ENCODE results near the gene TAOK3.
"Not testable (repeated sequence)": the region's sequence is repeated elsewhere in the genome, so short reads cannot be mapped to it uniquely, and the experiment has no call there.

Gene TAOK3

GRCh38 chr12:118137148-118137678 lies 235.5 kb downstream of the TAOK3 start:
- H3K27me3 ChIP-seq (ENCODE audit: insufficient read depth, low read length, poor library complexity, severe bottlenecking), result no peaks in the 10 kb centered on the region
- peaks cover 17% of the 10 kb centered on the region for H3K4me1 ChIP-seq (ENCODE audit: insufficient read depth, low read length, poor library complexity, severe bottlenecking)
- H3K4me2 ChIP-seq (ENCODE audit: low read depth, low read length, poor library complexity, severe bottlenecking), result peak overlapping the region; percentile 93
- H3F3A ChIP-seq (ENCODE audit: low read depth), result no peaks in the 10 kb centered on the region
- peak overlapping the region; percentile 85 for H3K4me3 ChIP-seq (ENCODE audit: low read length, poor library complexity, severe bottlenecking)
- H2AFZ ChIP-seq (ENCODE audit: low read length), result no peak overlapping the region
- no peaks in the 10 kb centered on the region for H4K20me1 ChIP-seq (ENCODE audit: insufficient read depth, low read length, poor library complexity, severe bottlenecking)
- peaks cover 13% of the 10 kb centered on the region; the same call in 1 of the 2 replicates for H3K36me3 ChIP-seq (ENCODE audit: insufficient read depth, low read length)
- TF ChIP-seq EZH2phosphoT487 (IDR thresholded peaks at IDR 0.05; ENCODE audit: borderline replicate concordance), result no peak
- no peak for TF ChIP-seq CTCF (conservative IDR thresholded peaks at IDR 0.05; ENCODE audit: low read length)
- H3K9me2 ChIP-seq (replicated peaks; ENCODE audit: low read depth, low read length), result no peaks in the 10 kb centered on the region
- peak overlapping the region; percentile 91 for H3K9ac ChIP-seq (ENCODE audit: low read depth, low read length, poor library complexity, severe bottlenecking)
- H3K79me2 ChIP-seq (ENCODE audit: insufficient read depth, low read length), result peaks cover 24% of the 10 kb centered on the region
- no peaks in the 10 kb centered on the region for H3K9me3 ChIP-seq (ENCODE audit: insufficient read depth, low read depth, low read length)

GRCh38 chr12:118136559-118137003 lies 236.1 kb downstream of the TAOK3 start:
- Histone ChIP-seq H3K4me1 (ENCODE audit: insufficient read depth, low read length, poor library complexity, severe bottlenecking) (peaks cover 22% of the 10 kb centered on the region), H3K79me2 (ENCODE audit: insufficient read depth, low read length) (peaks cover 24% of the 10 kb centered on the region), H3F3A (ENCODE audit: low read depth) (no peaks in the 10 kb centered on the region), H3K36me3 (ENCODE audit: insufficient read depth, low read length) (peaks cover 12% of the 10 kb centered on the region; the same call in 1 of the 2 replicates), H3K4me2 (ENCODE audit: low read depth, low read length, poor library complexity, severe bottlenecking) (peak overlapping the region; percentile 93), H2AFZ (ENCODE audit: low read length) (peak overlapping the region; percentile 93), H3K27me3 (ENCODE audit: insufficient read depth, low read length, poor library complexity, severe bottlenecking) (no peaks in the 10 kb centered on the region), H3K9me2 (replicated peaks; ENCODE audit: low read depth, low read length) (no peaks in the 10 kb centered on the region), H3K9ac (ENCODE audit: low read depth, low read length, poor library complexity, severe bottlenecking) (peak overlapping the region; percentile 91), H3K4me3 (ENCODE audit: low read length, poor library complexity, severe bottlenecking) (peak overlapping the region; percentile 85), H3K9me3 (ENCODE audit: insufficient read depth, low read depth, low read length) (no peaks in the 10 kb centered on the region), H4K20me1 (ENCODE audit: insufficient read depth, low read length, poor library complexity, severe bottlenecking) (no peaks in the 10 kb centered on the region)
- TF ChIP-seq CTCF (conservative IDR thresholded peaks at IDR 0.05; ENCODE audit: low read length) (no peak), EZH2phosphoT487 (IDR thresholded peaks at IDR 0.05; ENCODE audit: borderline replicate concordance) (no peak)

DNA sequence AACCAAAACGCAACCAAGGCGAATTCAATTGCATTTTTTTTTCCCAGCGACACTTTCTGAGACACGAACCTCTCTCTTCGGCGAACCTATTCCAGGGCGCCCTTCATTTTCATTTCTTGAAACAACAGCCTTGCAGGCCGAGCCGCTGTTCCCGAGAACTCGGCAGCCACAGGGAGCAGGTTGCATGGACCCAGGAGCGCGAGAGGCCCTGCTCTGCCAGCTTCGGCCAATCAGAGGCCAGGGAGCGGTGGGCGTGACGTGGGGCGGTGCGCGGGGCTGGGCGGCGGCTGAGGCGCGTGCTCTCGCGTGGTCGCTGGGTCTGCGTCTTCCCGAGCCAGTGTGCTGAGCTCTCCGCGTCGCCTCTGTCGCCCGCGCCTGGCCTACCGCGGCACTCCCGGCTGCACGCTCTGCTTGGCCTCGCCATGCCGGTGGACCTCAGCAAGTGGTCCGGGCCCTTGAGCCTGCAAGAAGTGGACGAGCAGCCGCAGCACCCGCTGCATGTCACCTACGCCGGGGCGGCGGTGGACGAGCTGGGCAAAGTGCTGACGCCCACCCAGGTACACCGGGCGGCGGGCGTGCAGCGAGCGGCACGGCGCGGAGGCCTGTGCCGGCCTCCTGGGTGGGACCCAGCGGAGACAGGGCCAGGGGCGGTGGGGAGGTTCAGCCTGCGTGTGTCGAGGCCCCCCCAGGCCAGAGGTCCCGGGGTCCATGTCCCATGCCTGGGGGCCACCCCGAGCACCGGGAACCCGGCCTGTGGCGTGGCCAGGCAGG lies 236.7 kb downstream of the TAOK3 start, which contains the start of gene PEBP1:
Gene PEBP1 (plus strand): TSS at position 337 of the 771 bp plus-strand sequence. CDS start 86 bp downstream, at position 423.
- Histone ChIP-seq H3K4me1 (ENCODE audit: insufficient read depth, low read length, poor library complexity, severe bottlenecking) (peaks cover 22% of the 10 kb centered on the region), H2AFZ (ENCODE audit: low read length) (peak within 1 kb of the TSS; percentile 93), H3K4me3 (ENCODE audit: low read length, poor library complexity, severe bottlenecking) (peak within 1 kb of the TSS; percentile 85), H3K9me3 (ENCODE audit: insufficient read depth, low read depth, low read length) (no peaks in the 10 kb centered on the region), H3K4me2 (ENCODE audit: low read depth, low read length, poor library complexity, severe bottlenecking) (peak within 1 kb of the TSS; percentile 93), H3F3A (ENCODE audit: low read depth) (no peaks in the 10 kb centered on the region), H3K9me2 (replicated peaks; ENCODE audit: low read depth, low read length) (no peaks in the 10 kb centered on the region), H3K36me3 (ENCODE audit: insufficient read depth, low read length) (peaks cover 7% of the 10 kb centered on the region; the same call in 1 of the 2 replicates), H3K79me2 (ENCODE audit: insufficient read depth, low read length) (peaks cover 24% of the 10 kb centered on the region), H3K9ac (ENCODE audit: low read depth, low read length, poor library complexity, severe bottlenecking) (peak within 1 kb of the TSS; percentile 91), H4K20me1 (ENCODE audit: insufficient read depth, low read length, poor library complexity, severe bottlenecking) (no peaks in the 10 kb centered on the region), H3K27me3 (ENCODE audit: insufficient read depth, low read length, poor library complexity, severe bottlenecking) (no peaks in the 10 kb centered on the region)
- TF ChIP-seq EZH2phosphoT487 (IDR thresholded peaks at IDR 0.05; ENCODE audit: borderline replicate concordance) (no peak), CTCF (conservative IDR thresholded peaks at IDR 0.05; ENCODE audit: low read length) (no peak)

DNA sequence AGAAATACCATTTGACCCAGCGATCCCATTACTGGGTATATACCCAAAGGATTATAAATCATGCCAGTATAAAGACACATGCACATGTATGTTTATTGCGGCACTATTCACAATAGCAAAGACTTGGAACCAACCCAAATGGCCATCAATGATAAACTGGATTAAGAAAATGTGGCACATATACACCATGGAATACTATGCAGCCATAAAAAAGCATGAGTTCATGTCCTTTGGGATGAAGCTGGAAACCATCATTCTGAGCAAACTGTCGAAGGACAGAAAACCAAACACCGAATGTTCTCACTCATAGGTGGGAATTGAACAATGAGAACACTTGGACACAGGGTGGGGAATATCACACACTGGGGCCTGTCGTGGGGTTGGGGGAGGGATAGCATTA lies 243.3 kb downstream of the TAOK3 start:
- not testable (repeated sequence) for H3K9me2 ChIP-seq (replicated peaks; ENCODE audit: low read depth, low read length); H3F3A ChIP-seq (ENCODE audit: low read depth); H2AFZ ChIP-seq (ENCODE audit: low read length); H3K79me2 ChIP-seq (ENCODE audit: insufficient read depth, low read length); H3K36me3 ChIP-seq (ENCODE audit: insufficient read depth, low read length); H3K4me3 ChIP-seq (ENCODE audit: low read length, poor library complexity, severe bottlenecking); H4K20me1 ChIP-seq (ENCODE audit: insufficient read depth, low read length, poor library complexity, severe bottlenecking); H3K27me3 ChIP-seq (ENCODE audit: insufficient read depth, low read length, poor library complexity, severe bottlenecking); H3K4me2 ChIP-seq (ENCODE audit: low read depth, low read length, poor library complexity, severe bottlenecking); H3K4me1 ChIP-seq (ENCODE audit: insufficient read depth, low read length, poor library complexity, severe bottlenecking); H3K9me3 ChIP-seq (ENCODE audit: insufficient read depth, low read depth, low read length); H3K9ac ChIP-seq (ENCODE audit: low read depth, low read length, poor library complexity, severe bottlenecking)

Data from Loucy (cell line).